GM18499 (cell line): Measurements from ENCODE around the gene EFCAB14.
"Not testable (repeated sequence)": the region's sequence is repeated elsewhere in the genome, so short reads cannot be mapped to it uniquely, and the experiment has no call there.

Experiments
- ATAC-seq: cut with Tn5 transposase; IDR thresholded peaks from one replicate; pipeline ENCODE4 v1.9.1; 2021; ENCODE audit warnings: moderate number of reproducible peaks; ENCODE audit not compliant: insufficient read depth, unreplicated experiment

The EFCAB14 gene

DNA sequence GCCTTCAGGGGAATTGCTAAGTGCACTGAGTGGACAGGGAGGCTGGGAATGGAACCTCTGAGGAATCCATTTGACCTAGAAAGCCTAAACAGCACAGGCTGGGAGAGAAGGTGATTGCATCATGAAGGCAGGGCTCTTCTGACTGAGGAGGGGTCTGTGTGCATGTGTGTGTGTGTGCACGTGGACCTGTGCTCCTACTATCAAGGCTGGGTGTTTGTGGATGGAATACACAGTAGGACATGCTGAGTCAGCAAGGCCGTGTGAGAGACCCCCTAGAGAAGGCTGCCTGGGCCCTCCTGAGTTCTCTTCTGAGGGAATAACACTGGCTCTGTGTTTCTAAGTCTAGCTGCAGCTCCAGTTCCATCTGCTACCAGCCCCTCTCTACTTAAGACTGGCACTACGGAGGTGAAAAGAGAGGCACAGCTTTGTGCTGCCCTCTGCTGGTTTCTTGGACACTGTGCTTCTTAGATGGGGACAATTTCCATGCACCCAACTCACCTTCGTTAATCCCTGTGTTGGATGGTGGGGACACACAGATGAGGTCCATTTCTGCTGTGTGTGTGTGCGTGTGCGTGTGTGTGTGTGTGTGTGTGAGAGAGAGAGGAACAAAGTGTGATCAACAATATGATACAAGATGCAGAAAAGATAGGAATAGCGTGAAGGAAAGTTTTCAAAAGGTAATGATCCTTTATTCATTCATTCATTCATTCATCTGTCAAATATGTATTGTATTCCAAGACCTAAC lies 6.2 kb upstream of the EFCAB14 start:
- ATAC-seq, result no peak

DNA sequence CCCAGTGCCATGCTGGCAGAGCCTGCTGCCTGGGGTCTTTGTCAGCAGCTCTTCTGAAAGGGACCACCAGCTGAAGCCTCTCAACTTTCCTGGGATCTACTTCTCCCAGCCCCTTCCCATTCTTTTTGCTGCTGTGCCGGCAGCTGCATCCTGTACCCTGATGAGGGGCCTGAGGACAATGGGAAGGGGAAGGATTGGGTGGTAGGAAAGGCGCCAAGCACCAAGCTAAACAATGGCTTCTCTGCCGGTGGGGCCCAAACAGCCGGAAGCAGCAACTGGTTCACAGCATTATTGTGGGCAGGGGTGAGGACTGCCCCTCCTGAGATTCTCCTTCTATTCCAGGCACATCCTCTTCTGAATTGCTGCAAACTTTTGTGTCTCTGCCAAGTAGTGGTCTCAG lies 5.0 kb upstream of the EFCAB14 start:
- ATAC-seq, result no peak

DNA sequence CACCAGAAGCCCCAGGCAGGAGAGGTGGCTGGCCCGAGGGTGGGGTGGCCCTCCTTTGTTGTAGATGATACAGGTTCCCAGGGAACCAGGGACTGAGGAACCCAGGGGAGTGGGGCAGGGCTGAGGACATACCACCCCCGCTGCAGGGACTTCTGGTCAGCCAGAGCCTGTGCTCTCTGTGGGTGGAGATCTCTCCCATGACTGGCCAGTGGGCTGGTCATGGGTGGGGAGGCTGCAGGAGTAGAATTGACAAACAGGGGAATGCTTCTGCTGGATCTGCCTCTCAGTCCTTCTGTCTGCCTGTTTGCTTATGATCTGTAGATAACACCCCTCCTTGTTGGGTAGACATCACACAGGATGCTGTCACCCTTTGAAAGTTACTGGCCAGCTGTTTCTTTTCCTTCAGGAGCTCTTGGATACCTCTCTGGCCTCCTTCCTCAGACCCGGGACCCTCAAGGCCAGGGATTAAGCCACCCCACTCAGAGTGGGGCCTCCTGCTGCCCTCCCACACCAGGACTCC lies 2.8 kb upstream of the EFCAB14 start:
- ATAC-seq, result no peak

DNA sequence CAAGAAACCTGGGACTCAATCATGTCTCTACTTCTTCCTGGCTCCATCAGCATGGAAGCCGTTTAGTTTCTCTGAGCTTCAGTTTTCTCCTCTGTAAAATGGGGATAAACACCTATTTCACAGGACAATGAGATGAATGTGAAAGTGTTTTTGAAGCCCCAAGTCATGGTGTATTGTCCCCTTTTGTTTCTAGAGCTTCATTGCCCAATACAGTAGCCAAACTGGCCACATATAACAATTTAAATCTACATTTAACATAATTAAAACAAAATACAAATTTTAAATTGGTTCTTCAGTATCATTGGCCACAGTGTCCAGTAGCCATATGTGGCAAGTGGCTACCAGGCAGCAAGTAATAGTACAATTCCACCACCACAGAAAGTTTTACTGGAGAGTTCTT lies 2.3 kb upstream of the EFCAB14 start:
- ATAC-seq, result no peak

DNA sequence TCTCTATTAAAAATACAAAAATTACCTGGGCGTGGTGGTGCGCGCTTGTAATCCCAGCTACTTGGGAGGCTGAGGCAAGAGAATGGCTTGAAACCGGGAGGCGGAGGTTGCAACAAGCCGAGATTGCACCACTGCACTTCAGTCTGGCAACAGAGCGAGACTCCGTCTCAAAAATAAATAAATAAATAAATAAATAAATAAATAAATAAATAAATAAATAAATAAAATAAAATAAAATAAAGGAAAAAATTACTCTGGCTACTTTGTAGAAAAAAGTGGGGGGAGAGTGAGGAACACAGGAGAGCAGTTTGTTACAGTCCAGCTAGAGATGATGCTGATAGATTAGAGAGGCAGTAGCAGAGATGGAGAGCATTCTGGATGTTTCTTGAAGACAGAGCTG lies 1.4 kb upstream of the EFCAB14 start:
- ATAC-seq, result not testable (repeated sequence)

DNA sequence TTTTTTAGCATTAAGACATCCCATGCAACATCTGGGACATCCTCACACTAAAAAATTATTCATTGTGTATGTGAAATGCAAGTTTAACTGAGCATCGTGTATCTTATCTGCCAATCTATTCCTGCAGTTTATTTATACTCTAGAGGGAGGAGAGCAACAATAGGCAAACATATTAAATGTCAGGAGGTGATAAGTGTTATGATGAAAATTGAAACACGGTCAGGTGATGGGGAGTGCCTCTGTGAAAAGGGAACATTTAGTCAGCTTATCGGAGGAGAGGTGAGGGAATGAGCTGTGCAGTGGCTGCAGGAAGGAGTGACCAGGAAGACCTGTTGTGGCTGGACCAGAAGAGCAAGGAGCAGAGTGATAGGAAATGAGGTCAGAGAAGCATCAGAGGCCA lies 775 bp upstream of the EFCAB14 start:
- no peak for ATAC-seq

DNA sequence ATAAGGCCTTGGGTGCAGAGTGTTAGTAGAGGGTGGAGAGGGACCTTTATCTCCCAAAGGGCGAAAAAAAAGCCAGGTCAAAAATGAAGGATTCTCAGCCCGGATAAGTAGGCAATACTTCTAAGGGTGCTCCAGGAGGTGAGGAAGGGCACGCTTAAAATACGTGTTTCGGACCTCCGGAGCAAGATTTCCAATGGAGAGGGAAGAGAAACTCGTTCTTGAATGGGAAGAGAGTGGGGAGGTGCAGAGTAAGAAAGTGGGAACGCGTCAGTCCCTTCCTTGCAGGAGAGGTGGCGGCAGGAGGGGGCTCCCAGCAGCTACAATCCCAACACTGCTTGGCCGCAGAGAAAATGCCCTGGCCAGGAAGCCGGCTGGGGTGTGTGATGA lies 581 bp downstream of the EFCAB14 start:
- ATAC-seq, result no peak

DNA sequence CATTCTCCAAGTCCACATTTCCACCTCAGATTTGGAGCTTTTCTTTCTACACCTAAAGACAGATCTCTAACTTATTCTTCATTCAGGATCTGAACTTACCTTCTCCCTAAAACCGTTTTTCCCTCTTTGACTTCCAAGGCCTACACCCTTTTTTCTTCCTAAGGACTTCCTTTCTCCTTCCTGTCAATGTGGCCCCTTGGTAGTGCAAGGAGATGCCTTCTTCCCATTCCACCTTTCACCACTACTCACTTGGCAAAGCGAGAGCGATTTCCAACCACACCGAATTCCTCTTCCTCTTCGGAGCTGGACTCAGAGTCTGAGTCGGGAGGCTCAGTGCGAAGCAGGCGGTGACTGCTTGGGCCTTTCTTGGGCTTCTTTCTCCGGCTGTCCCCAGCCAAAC lies 1.3 kb downstream of the EFCAB14 start:
- no peak for ATAC-seq

DNA sequence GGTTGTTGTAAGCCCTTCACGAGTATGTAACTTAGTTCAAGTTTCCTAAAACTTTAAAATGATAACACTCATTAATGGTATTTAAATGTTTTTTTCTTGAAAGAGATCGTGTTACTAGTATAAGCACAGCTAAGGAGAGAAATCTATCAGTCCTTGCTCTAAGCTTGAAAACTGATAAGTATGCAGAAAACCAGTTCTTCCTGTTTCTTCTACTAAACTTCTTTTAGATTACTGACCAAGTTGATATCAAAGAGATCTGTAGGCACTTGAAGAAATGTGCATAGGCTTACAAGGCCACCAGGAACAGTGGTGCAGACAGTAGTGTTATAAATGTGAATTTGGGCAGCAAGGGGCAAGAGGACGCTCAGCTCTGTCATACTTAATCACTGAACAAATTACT lies 3.9 kb downstream of the EFCAB14 start:
- ATAC-seq, result no peak

DNA sequence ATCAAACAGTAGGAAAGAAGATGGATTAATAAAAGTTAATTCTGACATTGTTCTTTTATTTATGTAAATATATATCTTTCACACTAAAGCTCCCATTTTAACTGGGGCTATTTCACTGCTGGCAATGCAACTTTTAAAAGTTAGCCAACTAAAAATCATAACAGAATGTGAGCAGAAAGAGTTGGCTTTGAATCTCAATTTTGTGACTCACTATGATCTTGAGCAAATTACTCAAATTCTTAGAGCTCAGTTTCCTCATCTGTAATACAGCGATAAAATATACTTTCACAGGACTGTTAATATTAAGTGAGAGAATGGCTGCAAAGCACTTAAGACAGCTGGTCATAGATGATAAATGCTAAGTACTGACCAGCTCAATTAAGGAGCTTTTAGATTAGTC lies 10.8 kb downstream of the EFCAB14 start:
- no peak for ATAC-seq

DNA sequence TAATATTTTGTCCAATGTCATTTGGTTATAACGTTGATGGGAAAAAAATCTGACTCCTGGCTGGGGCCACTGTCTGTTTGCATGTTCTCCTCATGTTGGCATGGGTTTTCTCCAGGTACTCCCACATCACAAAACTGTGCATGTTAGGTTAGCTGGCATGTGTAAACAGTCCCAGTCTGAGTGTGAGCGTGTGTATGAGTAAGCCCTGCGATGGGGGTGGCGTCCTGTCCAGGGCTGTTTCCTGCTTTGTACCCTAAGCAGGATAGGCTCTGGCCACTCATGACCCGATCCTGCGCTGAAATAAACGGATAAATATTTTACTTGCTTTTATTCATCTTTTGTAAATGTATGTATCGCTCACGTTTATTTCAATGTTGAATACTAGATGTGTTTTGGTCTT lies 13.5 kb downstream of the EFCAB14 start:
- ATAC-seq, result no peak

DNA sequence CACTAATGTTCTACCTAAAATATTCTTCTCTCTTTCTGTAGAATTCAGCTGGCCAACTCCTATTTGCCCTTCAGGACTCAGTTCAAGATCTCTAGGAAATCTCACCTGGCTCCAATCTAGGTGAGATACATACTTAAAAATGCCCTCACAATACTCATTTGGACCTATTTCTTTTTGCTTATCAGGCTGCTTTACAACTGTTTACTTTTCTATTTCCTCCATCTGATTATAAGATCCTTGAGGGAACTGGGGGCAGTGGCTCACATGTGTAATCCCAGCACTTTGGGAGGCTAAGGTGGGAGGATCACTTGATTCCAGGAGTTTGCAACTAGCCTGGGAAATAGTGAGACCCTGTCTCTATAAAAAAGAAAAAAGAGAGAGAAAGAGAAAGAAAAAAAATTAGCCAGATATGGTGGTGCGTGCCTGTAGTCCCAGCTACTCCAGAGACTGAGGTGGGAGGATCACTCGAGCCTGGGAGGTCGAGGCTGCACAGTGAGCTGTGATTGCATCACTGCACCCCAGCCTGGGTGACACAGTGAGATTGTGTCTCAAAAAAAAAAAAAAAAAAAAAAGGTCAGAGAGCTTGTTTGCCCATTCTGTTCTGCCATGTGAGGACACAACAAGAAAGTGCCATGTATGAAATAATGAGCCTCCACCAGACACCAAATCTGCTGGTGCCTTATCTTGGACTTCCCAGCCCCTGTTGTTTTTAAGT lies 14.8 kb downstream of the EFCAB14 start:
- no peak for ATAC-seq

DNA sequence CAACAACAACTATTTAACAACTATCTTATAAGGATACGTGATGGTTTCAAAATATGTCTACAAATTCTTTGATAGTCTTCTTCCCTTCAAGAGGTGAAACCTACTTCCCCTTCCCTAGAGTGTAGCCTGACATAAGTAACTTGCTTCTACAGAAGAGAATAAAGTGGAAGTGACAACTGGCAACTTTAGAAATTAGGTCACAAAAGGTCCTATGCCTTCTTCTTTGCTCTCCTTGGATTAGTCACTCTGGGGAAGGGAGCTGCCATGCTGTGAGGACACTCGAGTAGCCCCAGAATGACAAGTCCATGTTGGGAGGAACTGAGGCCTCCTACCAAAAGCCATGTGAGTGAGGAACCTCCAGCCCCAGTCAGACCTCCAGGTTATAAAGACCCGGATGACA lies 19.2 kb downstream of the EFCAB14 start:
- no peak for ATAC-seq

DNA sequence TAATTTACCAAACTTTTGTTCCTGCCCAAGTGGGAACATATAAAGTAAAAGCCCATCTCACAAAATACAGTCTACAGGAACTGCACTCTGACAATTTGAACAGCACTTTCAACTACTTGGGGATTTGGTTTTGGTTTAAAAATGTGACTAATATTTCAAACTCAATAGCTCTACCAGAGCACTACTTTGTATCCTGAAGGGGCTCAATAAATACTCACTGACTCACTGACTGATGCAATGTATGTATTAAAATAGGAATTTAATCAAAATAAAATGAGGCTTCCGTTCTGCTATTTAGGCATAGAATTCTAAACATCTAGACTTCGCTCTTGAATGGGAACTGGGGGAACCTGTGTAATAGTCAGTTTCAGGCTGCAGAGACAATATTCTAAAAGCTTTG lies 21.9 kb downstream of the EFCAB14 start:
- no peak for ATAC-seq

DNA sequence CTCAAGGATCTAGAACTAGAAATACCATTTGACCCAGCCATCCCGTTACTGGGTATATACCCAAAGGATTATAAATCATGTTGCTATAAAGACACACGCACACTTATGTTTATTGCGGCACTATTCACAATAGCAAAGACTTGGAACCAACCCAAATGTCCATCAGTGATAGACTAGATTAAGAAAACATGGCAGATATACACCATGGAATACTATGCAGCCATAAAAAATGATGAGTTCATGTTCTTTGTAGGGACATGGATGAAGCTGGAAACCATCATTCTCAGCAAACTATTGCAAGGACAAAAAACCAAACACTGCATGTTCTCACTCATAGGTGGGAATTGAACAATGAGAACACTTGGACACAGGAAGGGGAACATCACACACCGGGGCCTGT lies 24.2 kb downstream of the EFCAB14 start:
- ATAC-seq, result not testable (repeated sequence)

DNA sequence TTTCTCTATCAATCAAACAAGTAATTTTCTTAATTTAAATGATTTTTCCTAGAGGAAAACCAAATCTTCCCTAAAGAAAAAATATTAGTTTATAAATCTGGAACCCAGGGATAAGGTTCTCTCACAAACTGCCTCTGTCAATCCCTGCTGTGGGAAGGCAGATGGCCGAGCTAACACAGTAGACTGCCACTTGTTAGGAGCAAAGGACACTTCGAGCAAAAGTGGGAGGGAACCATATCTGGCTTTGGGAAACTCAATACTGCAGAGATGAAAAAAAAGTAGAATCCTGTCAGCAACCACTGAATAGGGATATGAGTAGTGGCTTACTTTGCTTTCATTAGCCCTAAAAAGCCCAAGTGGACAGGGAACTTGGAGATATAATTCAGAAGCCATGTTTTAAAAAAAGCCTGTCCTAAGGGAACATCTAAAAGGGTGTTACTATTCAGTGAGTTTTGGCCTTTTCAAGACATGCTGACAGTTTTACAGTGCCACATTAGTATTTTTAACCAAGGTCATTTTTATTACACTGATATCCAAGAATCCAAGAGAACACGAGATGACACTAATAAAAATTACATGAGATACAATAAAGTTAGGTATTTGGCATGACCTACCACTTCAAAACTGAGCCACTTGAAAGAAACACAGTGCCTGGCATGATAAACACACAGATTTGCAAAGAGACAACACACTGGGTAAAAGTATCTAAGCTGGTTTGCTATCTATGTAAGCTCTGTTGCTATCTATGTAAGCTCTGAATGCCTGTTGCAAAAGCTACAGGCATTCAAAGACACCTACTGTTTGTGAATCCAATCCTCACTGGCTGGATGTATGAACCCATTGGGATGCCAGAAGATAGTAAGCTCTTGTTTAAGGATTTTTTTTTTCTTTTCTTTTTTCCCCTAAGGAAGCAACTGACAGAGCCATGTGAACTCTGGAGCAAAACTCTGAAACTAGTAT lies 25.8 kb downstream of the EFCAB14 start:
- no peak for ATAC-seq

DNA sequence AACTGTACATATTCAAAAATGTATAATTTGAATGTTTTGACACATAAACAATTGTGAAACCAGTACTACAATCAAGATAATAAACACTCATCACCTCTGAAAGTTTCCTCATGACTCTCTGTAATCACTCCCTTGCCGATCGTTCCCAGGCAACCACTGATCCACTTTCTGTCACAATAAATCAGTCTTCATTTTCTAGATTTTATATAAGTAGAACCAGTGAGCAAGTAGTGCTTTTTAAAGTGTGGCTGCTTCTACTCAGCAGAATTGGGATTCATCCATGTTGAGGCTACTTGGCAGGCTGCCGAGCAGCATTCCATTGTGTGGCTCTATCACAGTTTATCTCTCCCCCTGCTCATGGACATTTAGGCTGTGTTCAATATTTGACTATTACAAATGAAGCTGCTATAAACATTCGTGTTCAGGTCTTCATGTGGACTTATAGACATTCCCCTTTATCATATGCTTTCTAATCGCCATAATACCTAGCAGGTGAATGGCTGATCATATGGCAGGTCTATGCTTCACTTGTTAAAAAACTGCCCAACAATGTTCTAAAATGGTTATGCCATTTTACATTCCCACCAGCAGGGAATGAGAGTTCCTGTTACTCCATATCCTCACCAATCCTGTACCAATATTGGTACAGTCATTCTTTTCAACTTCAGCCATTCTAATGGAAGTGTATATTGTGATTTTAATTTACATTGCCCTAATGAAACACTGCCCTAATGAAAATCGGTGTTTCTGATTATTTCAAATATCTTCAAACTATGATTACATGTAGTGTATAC lies 26.7 kb downstream of the EFCAB14 start:
- ATAC-seq, result no peak

DNA sequence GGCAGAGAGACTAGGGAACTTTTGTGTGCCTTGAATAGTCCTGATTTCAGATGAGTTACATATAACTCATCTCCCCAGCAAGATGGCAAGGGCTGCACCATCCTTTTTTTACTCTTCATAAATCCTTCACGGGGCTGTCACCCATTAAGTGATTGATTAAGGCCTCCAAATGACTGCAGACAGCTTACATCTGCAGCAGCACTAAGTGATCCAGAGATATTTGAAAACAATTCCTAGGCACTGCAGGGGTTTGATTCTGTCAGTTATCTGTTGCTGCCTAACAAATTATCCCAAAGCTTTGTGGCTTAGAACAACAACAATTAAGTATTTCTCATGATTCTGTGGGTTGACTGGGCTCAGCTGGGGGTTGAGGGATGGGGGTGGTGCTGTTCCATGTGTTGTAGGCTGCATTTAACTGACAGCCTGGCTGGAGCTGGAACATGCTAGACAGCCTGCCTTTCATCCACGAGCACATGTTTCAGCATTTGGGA lies 27.9 kb downstream of the EFCAB14 start:
- ATAC-seq, result no peak

DNA sequence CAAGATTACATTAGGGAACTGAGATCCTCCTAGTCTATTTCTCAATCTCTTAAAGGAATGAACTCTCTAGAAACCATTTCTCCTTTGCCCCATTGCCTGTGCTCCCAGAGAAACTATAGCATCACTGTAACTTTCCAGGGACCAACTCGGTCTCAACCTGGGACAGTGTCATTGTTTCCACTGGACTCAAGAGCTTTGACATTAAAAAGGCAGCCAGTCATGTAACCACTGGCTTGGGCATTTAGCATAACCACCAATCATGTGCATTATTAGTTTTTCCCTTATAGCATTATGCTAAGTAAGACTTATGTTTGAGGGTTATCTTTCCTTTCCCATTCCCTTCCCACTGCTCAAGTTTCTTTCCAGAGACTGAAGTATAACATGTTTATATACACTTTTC lies 29.0 kb downstream of the EFCAB14 start:
- ATAC-seq, result no peak

DNA sequence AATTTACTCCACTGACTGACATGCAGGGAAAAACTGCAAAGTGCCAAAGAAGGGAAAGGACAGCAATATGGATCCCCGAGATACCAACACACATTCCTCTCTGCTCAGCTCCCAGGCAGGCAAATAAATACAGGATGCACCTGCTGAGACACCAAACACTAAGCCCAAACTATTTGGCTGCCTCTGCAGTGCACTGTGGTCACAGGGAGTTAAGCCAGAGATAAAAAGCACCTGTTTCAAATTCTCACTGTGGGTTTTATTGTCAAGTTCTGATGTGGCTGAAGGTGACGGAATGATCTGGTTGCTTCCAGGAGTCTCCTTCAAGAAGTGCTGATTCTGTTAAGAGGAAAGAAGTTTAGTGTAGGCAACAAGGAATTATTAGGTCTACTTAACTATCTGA lies 29.6 kb downstream of the EFCAB14 start:
- no peak for ATAC-seq
